Measurements from ENCODE around the gene SASH3.

DNA sequence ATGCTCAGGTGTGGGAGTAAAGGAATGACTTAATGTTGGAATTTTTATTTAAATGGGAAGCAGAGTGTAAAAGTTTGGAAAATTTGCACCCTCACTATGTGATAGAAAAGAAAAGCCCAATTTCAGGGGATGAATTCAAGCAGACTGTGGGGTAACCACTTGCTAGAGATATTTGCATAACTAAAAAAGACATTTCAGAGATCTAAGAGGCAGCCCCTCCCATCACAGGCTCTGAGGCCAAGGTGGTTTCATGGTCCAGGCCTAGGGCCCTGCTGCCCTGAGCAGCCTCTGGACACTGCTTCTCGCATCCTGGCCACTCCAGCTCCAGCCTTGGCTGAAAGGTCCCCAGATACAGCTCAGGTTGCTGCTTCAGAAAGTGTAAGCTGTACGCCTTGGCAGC lies 46.9 kb upstream of the SASH3 start:
- TF ChIP-seq, protein P1, sequence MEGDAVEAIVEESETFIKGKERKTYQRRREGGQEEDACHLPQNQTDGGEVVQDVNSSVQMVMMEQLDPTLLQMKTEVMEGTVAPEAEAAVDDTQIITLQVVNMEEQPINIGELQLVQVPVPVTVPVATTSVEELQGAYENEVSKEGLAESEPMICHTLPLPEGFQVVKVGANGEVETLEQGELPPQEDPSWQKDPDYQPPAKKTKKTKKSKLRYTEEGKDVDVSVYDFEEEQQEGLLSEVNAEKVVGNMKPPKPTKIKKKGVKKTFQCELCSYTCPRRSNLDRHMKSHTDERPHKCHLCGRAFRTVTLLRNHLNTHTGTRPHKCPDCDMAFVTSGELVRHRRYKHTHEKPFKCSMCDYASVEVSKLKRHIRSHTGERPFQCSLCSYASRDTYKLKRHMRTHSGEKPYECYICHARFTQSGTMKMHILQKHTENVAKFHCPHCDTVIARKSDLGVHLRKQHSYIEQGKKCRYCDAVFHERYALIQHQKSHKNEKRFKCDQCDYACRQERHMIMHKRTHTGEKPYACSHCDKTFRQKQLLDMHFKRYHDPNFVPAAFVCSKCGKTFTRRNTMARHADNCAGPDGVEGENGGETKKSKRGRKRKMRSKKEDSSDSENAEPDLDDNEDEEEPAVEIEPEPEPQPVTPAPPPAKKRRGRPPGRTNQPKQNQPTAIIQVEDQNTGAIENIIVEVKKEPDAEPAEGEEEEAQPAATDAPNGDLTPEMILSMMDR (IDR thresholded peaks at IDR 0.05), result no peak
- TF ChIP-seq EP300 (IDR thresholded peaks at IDR 0.05) (no peak), POLR2A (IDR thresholded peaks at IDR 0.05; ENCODE audit: low read depth) (no peak), POLR2AphosphoS5 (IDR thresholded peaks at IDR 0.05) (no peak)

Measured in esophagus muscularis mucosa (tissue), 4 donors.